Measurements from ENCODE around the gene CACNA2D3. TPM values are rescaled to one million over a fixed set of nuclear protein-coding genes. Genes with fewer than 3 reads are reported as not detected.

Gene CACNA2D3
- total RNA-seq, 2 experiments from 2014 or later = not detected

GRCh38 chr3:54206874-54207273, 84.5 kb downstream of the CACNA2D3 start:
- ChIA-PET CTCF (no interaction called here), POLR2A (no interaction called here)

- ChIA-PET POLR2A (no interaction called here), CTCF (no interaction called here)
These were observed 88.7 kb downstream of the CACNA2D3 start for GRCh38 chr3:54211097-54211496.

GRCh38 chr3:54212723-54213122, 90.4 kb downstream of the CACNA2D3 start:
- ChIA-PET POLR2A (no interaction called here), CTCF (no interaction called here)

GRCh38 chr3:54213907-54214306, 91.6 kb downstream of the CACNA2D3 start:
- POLR2A ChIA-PET = no interaction called here
- CTCF ChIA-PET = no interaction called here

GRCh38 chr3:54214845-54215244, 92.5 kb downstream of the CACNA2D3 start:
- ChIA-PET POLR2A (no interaction called here), CTCF (no interaction called here)

GRCh38 chr3:54215521-54215920, 93.2 kb downstream of the CACNA2D3 start:
- ChIA-PET POLR2A (no interaction called here), CTCF (no interaction called here)

GRCh38 chr3:54217828-54218227, 95.5 kb downstream of the CACNA2D3 start:
- ChIA-PET CTCF (no interaction called here), POLR2A (no interaction called here)

GRCh38 chr3:54222316-54222715, 100.0 kb downstream of the CACNA2D3 start:
- ChIA-PET POLR2A (no interaction called here), CTCF (no interaction called here)

GRCh38 chr3:54223063-54223462, 100.7 kb downstream of the CACNA2D3 start:
- ChIA-PET CTCF (no interaction called here), POLR2A (no interaction called here)

GRCh38 chr3:54225841-54226528, 103.6 kb downstream of the CACNA2D3 start:
- CTCF ChIA-PET = no interaction called here
- POLR2A ChIA-PET = no interaction called here

- POLR2A ChIA-PET = no interaction called here
These were observed 106.5 kb downstream of the CACNA2D3 start for GRCh38 chr3:54228806-54229205.

GRCh38 chr3:54232618-54233017, 110.3 kb downstream of the CACNA2D3 start:
- POLR2A ChIA-PET = no interaction called here
- CTCF ChIA-PET = no interaction called here

More at GRCh38 chr3:54228806-54229205, 106.5 kb downstream of the CACNA2D3 start:
- CTCF ChIA-PET = no interaction called here

- CTCF ChIA-PET = no interaction called here
- POLR2A ChIA-PET = no interaction called here
These were observed 113.6 kb downstream of the CACNA2D3 start for GRCh38 chr3:54235998-54236397.

GRCh38 chr3:54237109-54237508, 114.8 kb downstream of the CACNA2D3 start:
- CTCF ChIA-PET = no interaction called here
- POLR2A ChIA-PET = no interaction called here

GRCh38 chr3:54237788-54238502, 115.6 kb downstream of the CACNA2D3 start:
- CTCF ChIA-PET = no interaction called here
- POLR2A ChIA-PET = no interaction called here

- CTCF ChIA-PET = no interaction called here
These were observed 118.0 kb downstream of the CACNA2D3 start for GRCh38 chr3:54240309-54240708.

GRCh38 chr3:54243056-54243931, 120.9 kb downstream of the CACNA2D3 start:
- CTCF ChIA-PET = no interaction called here
- POLR2A ChIA-PET = no interaction called here

More at GRCh38 chr3:54240309-54240708, 118.0 kb downstream of the CACNA2D3 start:
- POLR2A ChIA-PET = no interaction called here

GRCh38 chr3:54243960-54244682, 121.8 kb downstream of the CACNA2D3 start:
- CTCF ChIA-PET = no interaction called here
- POLR2A ChIA-PET = no interaction called here

- ChIA-PET POLR2A (no interaction called here), CTCF (no interaction called here)
These were observed 129.4 kb downstream of the CACNA2D3 start for GRCh38 chr3:54251705-54252104.

- CTCF ChIA-PET = no interaction called here
These were observed 134.9 kb downstream of the CACNA2D3 start for GRCh38 chr3:54257125-54257720.

More at GRCh38 chr3:54257125-54257720, 134.9 kb downstream of the CACNA2D3 start:
- POLR2A ChIA-PET = no interaction called here

Measured in activated CD8-positive, alpha-beta memory T cell treated with anti-CD3 and anti-CD28 coated beads for 36 hours (primary cell).